ENCODE measurements around the gene IKZF5.

Gene IKZF5

DNA sequence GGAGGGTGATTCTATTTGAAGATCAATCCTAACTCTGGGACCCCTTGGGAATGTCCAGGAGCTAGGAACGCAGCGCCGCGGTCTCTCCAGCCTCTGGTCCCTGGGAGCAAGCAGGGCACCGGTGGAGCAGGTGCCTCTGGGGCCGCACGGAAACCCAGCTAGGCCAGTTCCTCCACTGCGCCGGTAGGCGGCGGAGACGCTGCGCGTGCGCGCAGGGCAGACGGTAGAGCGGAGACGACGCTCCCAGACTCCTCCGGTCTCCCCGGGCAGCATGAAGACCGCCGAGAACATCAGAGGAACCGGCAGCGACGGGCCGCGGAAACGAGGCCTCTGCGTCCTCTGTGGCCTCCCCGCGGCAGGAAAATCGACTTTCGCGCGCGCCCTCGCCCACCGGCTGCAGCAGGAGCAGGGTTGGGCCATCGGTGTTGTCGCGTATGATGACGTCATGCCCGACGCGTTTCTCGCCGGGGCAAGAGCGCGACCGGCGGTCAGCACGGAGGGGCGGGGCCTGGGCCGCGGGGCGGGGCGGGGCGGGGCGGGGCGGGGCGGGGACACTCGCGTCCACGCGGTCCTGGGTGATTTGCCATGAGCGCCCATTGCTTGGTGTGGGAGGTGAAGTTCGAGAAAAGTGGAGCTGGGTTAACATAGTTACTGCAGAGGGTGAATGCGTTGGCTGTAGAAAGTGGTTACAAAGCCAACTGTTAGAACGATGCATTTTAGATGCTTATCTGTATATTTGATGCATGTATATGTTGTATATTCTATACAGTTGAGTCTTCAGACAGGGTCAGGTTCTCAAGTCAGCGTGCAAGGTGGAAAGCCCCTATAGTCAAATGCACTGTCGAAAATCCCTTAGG, 28.2 kb downstream of the IKZF5 start, which contains the start of gene PSTK:
TSS of gene PSTK (plus strand) at position 193 of the 857 bp plus-strand sequence. CDS start at position 272, 79 bp downstream.
- DNase-seq (ENCODE audit: low read depth), result peak; percentile 59

GRCh38 chr10:122974543-122975064, 34.0 kb downstream of the IKZF5 start:
- DNase-seq (ENCODE audit: low read depth), result no peak

DNA sequence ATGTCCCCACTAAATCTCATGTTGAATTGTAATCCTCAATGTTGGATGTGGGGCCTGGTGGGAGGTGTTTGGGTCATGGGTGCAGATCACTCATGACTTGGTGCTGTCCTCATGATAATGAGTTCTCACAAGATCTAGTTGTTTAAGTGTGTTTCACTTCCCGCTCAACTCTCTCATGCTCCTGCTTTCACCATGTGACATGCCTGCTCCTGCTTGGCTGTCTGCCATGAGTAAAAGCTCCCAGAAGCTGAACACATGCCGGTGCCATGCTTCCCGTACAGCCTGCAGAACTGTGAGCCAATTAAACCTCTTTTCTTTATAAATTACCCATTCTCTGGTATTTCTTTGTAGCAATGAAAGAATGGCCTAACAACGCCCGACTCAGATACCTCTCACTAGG, 34.6 kb downstream of the IKZF5 start:
- DNase-seq (ENCODE audit: low read depth), result no peak

DNA sequence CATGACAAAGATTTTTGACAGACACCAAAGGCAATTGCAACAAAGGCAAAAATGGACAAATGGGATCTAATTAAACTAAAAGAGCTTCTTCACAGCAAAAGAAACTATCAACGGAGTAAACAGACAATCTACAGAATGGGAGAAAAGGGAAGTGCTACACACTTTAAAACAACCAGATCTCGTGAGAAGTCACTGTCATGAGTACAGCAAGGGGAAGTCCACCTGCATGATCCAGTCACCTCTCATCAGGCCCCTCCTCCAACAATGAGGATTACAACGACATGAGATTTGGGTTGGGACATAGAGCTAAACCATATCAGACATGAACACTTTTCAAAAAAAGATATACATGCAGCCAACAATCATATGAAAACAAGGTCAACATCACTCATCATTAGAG, 39.9 kb downstream of the IKZF5 start:
- no peak for DNase-seq (ENCODE audit: low read depth)

DNA sequence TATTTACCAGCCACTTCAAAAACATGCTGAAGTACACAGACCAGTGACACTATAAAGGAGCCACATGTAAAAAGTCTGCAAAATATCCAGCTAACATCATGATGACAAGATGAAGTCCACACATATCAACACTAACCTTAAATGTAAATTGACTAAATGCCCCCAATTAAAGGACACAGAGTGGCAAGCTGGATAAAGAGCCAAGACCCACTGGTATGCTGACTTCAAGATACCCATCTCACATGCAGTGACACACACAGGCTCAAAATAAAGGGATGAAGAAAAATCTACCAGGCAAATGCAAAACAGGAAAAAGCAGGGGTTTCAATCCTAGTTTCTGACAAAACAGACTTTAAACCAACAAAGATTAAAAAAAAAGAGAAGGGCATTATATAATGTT, 41.7 kb downstream of the IKZF5 start:
- no peak for DNase-seq (ENCODE audit: low read depth)

DNA sequence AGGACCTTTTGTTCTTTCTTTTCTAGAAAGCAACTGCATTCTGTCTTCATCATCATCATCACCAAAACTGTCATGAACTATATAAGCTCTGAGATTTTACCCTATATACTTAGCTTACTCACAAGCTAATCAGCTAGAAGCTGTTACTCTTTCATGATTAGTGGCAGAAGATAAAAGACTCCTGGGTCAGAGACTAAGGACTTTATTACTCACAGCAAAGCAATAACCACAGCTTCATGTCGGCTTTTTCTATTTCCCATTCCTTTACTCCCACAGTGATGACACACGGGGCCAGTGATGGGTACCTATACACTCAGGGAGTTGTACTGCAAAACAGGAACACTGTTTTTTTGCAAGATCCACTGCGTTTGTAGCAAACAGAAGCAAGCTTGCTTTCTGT, 46.2 kb downstream of the IKZF5 start:
- DNase-seq (ENCODE audit: low read depth), result no peak

DNA sequence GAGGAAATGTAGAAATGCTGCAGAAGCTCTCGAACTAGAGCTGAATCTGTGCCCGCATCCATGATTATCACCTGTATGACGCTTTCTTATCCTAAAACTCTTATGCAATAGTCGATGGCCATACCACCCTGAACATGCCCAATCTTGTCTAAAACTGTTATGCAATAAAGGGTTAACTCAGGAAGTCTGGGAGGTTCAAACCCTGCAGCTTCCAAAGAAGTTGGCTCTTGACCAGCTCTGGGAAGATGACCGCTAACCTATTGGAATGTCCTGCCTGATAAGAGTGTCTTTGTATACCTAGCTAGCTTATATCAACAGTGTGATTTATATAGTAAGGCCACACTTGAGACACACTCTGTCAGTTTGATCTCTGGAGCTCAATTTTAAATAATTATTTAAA, 51.1 kb downstream of the IKZF5 start:
- no peak for DNase-seq (ENCODE audit: low read depth)

DNA sequence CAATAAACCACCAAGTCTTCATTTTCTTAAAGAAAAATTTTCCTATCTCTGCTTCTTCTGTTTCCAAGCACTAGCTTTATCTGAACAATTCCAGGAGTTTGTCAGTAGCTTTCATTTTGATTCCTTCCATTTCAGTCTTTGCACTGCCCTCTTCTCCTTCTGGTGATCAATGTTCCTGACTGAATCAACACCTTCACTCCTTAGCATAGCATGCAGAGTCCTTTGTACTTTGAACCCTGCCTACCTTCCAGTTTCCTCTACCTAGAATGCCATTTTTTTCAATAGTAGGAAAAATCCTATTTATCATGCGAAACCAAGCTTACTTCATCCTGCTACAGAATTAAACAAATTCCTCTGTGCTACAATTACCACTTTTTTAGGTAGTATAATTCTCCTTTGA, 52.7 kb downstream of the IKZF5 start:
- no peak for DNase-seq (ENCODE audit: low read depth)

DNA sequence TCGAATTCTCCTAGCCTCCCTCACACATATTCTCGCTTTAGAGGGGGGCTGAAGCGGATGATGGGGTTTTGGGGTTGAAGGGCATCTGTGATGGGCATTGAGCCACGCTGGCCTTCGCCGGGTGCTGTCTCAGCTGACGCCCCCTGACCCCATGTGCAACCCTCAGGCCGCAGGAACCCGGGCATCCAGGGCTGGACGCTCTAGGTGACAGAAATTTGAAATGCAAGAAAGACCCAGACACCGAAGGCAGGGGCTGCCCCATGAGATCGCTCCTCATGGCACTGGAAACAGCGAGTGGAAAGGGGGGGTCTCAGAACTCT, 53.9 kb downstream of the IKZF5 start:
- no peak for DNase-seq (ENCODE audit: low read depth)

DNA sequence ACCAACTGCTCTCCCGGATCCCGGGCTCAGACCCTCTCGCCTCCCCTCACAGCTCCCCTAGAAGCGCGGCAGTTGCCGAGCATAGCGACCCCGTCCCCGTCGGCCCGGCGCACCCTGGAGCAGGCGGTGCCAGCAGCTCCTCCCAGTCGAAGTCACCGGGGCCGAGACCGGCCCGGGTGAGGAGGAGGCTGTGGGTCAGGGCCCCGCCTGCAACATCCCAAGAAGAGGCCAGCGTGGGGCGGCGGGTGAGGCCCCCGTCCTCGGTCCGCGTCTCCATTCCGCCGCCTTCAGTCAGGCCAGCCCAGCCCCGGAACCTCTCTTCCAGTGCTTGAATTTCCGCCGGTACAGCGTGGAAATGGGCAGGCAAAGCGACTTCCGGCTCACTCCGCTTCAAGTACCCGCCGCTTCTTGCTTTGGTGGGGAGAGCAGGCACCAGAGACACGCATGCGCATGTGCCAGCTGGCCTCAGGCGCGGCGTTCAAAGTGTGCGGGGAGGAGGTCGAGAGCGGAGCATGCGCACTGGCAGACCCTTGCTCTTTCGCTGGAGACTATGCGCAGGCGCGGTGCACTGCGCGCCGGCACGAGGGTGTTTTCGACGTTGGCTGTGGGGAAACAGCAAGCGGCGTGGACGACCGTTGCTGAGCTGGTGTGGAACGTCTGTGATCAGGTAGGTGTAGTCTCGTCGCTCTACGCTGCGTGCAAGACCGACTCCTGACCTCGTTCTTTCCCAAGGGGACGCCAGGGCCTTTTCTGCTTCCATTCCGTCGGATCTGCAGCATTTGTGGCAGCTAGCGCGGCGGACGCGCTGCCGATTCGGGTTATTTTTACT, 54.5 kb downstream of the IKZF5 start, which contains the start of gene C10orf88:
TSS of gene C10orf88 (minus strand) at position 326 of the 829 bp plus-strand sequence. CDS start at position 277, 49 bp downstream.
- peak; percentile 86 for DNase-seq (ENCODE audit: low read depth)

- DNase-seq (ENCODE audit: low read depth), result no peak
These were observed 59.3 kb downstream of the IKZF5 start for GRCh38 chr10:122949296-122949695.
